ENCODE results near the gene WDR5. TPM values are rescaled to one million over a fixed set of nuclear protein-coding genes. Genes with fewer than 3 reads are reported as not detected.

The WDR5 gene
- total and polyA plus RNA-seq, 7 experiments from 2014 or later = 13.8 to 42.3 (median 20.2) TPM

- H3K27me3 ChIP-seq (ENCODE audit: control insufficient read depth in 2 of 2, insufficient read depth in 2 of 2, low read length in 2 of 2) = no peaks in the 10 kb centered on the region
- intact Hi-C loops (cut with micrococcal nuclease) = loop anchor here (10.0 kb wide), 6 partner anchors 787 to 1953 kb away; partner anchors contain the start of genes MED22 (in 1 of the 2), MRPS2 (in 1 of the 2), RPL7A (in 1 of the 2) and SETX (in 1 of the 2)
- CTCF ChIA-PET = interaction anchor here (0.6 to 0.9 kb wide), 2 partner anchors 20 to 24 kb away, joined by 3 to 5 read pairs; no protein-coding TSS in a partner anchor
- Mint-ChIP-seq H3K4me3 (peak overlapping the region in 5 of 10 donors; percentile 54 to 77 (median 64)), H3K27me3 (no peaks in the 10 kb centered on the region), H3K27ac (peak overlapping the region; percentile 12 to 86 (median 74)), H3K9me3 (peaks cover 0 to 5% (median 0%) of the 10 kb centered on the region in 11 donors), H3K4me1 (peaks cover 0 to 28% (median 19%) of the 10 kb centered on the region in 7 donors), H3K36me3 (peaks cover 0 to 13% (median 9%) of the 10 kb centered on the region in 5 donors)
- peaks cover 0 to 20% (median 0%) of the 10 kb centered on the region in 3 experiments for H3K36me3 ChIP-seq (ENCODE audit: control insufficient read depth in 2 of 3, insufficient read depth in 3 of 3, low read length in 3 of 3)
- H3K4me1 ChIP-seq (ENCODE audit: control insufficient read depth in 2 of 2, insufficient read depth in 2 of 2, low read length in 2 of 2) = peaks cover 0 to 18% of the 10 kb centered on the region in 2 donors
- H3K27ac ChIP-seq (ENCODE audit: low read depth, low read length) = no peak overlapping the region
- ATAC-seq (no peak), DNase-seq (no peak)
- no peak overlapping the region for H3K4me3 ChIP-seq (ENCODE audit: low read length)
- POLR2A ChIA-PET = interaction anchor here (0.7 to 4.4 kb wide), 5 partner anchors 16 to 294 kb away, joined by 3 to 61 read pairs (median 4); partner anchors contain the start of gene WDR5
- H3K9me3 ChIP-seq (ENCODE audit: control insufficient read depth in 2 of 3, low read length in 3 of 3) = no peaks in the 10 kb centered on the region
These were observed 26.4 kb downstream of the WDR5 start for GRCh38 chr9:134162212-134162775.

DNA sequence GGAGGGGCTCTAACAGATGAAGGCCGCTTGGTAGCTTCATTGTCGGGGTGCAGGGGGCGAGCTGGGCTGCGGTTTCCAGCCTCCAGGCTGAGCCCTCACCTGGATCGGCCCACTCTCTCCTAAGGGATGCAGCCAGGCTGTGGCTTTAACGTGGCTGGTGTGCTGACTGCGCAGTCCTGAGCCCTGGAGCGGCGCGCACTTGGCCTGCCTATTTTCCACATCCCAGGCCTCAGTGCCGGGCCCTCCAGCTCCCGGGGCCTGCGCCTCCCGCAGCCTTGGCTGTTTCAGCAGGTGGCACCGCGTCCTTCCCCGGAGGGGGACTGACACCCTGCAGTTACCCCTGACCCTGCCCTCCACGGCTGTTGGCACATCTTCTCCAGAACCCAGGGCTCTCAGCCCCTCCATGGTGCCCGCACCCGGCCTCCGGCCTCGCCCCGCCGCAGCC is 27.1 kb downstream of the WDR5 start:
- Mint-ChIP-seq H3K36me3 (peaks cover 0 to 10% (median 8%) of the 10 kb centered on the region in 5 donors), H3K4me3 (peak overlapping the region in 3 of 10 donors; percentile 64 to 77 (median 67)), H3K9me3 (peaks cover 0 to 5% (median 0%) of the 10 kb centered on the region in 11 donors), H3K27ac (peak overlapping the region in 8 of 9 donors; percentile 12 to 84 (median 73)), H3K4me1 (peaks cover 0 to 28% (median 19%) of the 10 kb centered on the region in 7 donors), H3K27me3 (no peaks in the 10 kb centered on the region)
- Histone ChIP-seq H3K4me1 (ENCODE audit: control insufficient read depth in 2 of 2, insufficient read depth in 2 of 2, low read length in 2 of 2) (peaks cover 0 to 18% of the 10 kb centered on the region in 2 donors), H3K27me3 (ENCODE audit: control insufficient read depth in 2 of 2, insufficient read depth in 2 of 2, low read length in 2 of 2) (no peaks in the 10 kb centered on the region), H3K9me3 (ENCODE audit: control insufficient read depth in 2 of 3, low read length in 3 of 3) (no peaks in the 10 kb centered on the region), H3K4me3 (ENCODE audit: low read length) (no peak overlapping the region), H3K27ac (ENCODE audit: low read depth, low read length) (no peak overlapping the region), H3K36me3 (ENCODE audit: control insufficient read depth in 2 of 3, insufficient read depth in 3 of 3, low read length in 3 of 3) (peaks cover 0 to 14% (median 0%) of the 10 kb centered on the region in 3 experiments)
- intact Hi-C loops (cut with micrococcal nuclease) = loop anchor here (10.0 kb wide), 6 partner anchors 788 to 1952 kb away; partner anchors contain the start of genes MED22 (in 1 of the 2), MRPS2 (in 1 of the 2), RPL7A (in 1 of the 2) and SETX (in 1 of the 2)
- CTCF ChIA-PET = interaction anchor here (0.9 to 2.7 kb wide), 3 partner anchors 20 to 293 kb away, joined by 5 to 9 read pairs (median 5); partner anchors contain the start of gene WDR5
- DNase-seq (no peak), ATAC-seq (no peak)
- POLR2A ChIA-PET = interaction anchor here (0.7 to 4.4 kb wide), 7 partner anchors 16 to 293 kb away, joined by 3 to 61 read pairs (median 3); partner anchors contain the start of genes BRD3OS and WDR5

- Mint-ChIP-seq H3K36me3 (peaks cover 0 to 3% (median 1%) of the 10 kb centered on the region in 5 donors), H3K4me3 (no peak overlapping the region), H3K9me3 (peaks cover 0 to 5% (median 0%) of the 10 kb centered on the region in 11 donors), H3K27ac (peak overlapping the region in 1 of 9 donors; percentile 52), H3K4me1 (peaks cover 0 to 28% (median 19%) of the 10 kb centered on the region in 7 donors), H3K27me3 (no peaks in the 10 kb centered on the region)
- CTCF ChIA-PET = interaction anchor here (2.2 to 2.7 kb wide), 2 partner anchors 28 to 293 kb away, joined by 5 to 9 read pairs; partner anchors contain the start of gene WDR5
- H3K36me3 ChIP-seq (ENCODE audit: control insufficient read depth in 2 of 3, insufficient read depth in 3 of 3, low read length in 3 of 3) = peaks cover 0 to 8% (median 0%) of the 10 kb centered on the region in 3 experiments
- POLR2A ChIA-PET = interaction anchor here (0.9 to 4.4 kb wide), 13 partner anchors 24 to 293 kb away, joined by 3 to 61 read pairs (median 7); partner anchors contain the start of genes BRD3OS and WDR5
- ATAC-seq (no peak), DNase-seq (peak; percentile 52 to 73 (median 71))
- no peak overlapping the region for H3K27ac ChIP-seq (ENCODE audit: low read depth, low read length)
- no peaks in the 10 kb centered on the region for H3K27me3 ChIP-seq (ENCODE audit: control insufficient read depth in 2 of 2, insufficient read depth in 2 of 2, low read length in 2 of 2)
- no peaks in the 10 kb centered on the region for H3K9me3 ChIP-seq (ENCODE audit: control insufficient read depth in 2 of 3, low read length in 3 of 3)
- peaks cover 0 to 18% of the 10 kb centered on the region in 2 donors for H3K4me1 ChIP-seq (ENCODE audit: control insufficient read depth in 2 of 2, insufficient read depth in 2 of 2, low read length in 2 of 2)
- intact Hi-C loops (cut with micrococcal nuclease) = loop anchor here (1.0 to 10.0 kb wide), 17 partner anchors 27 to 1951 kb away; partner anchors contain the start of genes BRD3 (in 2 of the 2), BRD3OS (in 2 of the 2), MED22 (in 1 of the 2) and MRPS2 (in 1 of the 2)
- no peak overlapping the region for H3K4me3 ChIP-seq (ENCODE audit: low read length)
These were observed 27.7 kb downstream of the WDR5 start for GRCh38 chr9:134163371-134164196.

- Mint-ChIP-seq H3K4me3 (no peak overlapping the region), H3K36me3 (peaks cover 0 to 3% (median 0%) of the 10 kb centered on the region in 5 donors), H3K27me3 (no peaks in the 10 kb centered on the region), H3K4me1 (peaks cover 0 to 28% (median 19%) of the 10 kb centered on the region in 7 donors), H3K9me3 (peaks cover 0 to 5% (median 0%) of the 10 kb centered on the region in 11 donors), H3K27ac (no peak overlapping the region)
- H3K4me1 ChIP-seq (ENCODE audit: control insufficient read depth in 2 of 2, insufficient read depth in 2 of 2, low read length in 2 of 2) = peaks cover 0 to 18% of the 10 kb centered on the region in 2 donors
- no peak overlapping the region for H3K27ac ChIP-seq (ENCODE audit: low read depth, low read length)
- H3K4me3 ChIP-seq (ENCODE audit: low read length) = no peak overlapping the region
- no peaks in the 10 kb centered on the region for H3K36me3 ChIP-seq (ENCODE audit: control insufficient read depth in 2 of 3, insufficient read depth in 3 of 3, low read length in 3 of 3)
- ATAC-seq (no peak), DNase-seq (no peak)
- intact Hi-C loops (cut with micrococcal nuclease) = loop anchor here (1.0 to 10.0 kb wide), 17 partner anchors 29 to 1950 kb away; partner anchors contain the start of genes BRD3 (in 2 of the 2), BRD3OS (in 2 of the 2), MED22 (in 1 of the 2) and MRPS2 (in 1 of the 2)
- H3K9me3 ChIP-seq (ENCODE audit: control insufficient read depth in 2 of 3, low read length in 3 of 3) = no peaks in the 10 kb centered on the region
- ChIA-PET POLR2A (interaction anchor here (0.6 to 4.4 kb wide), 19 partner anchors 15 to 1495 kb away, joined by 3 to 61 read pairs (median 4); partner anchors contain the start of genes BRD3OS, DDX31 and WDR5), CTCF (interaction anchor here (0.6 to 2.7 kb wide), 6 partner anchors 12 to 750 kb away, joined by 3 to 9 read pairs (median 4); partner anchors contain the start of gene WDR5)
- no peaks in the 10 kb centered on the region for H3K27me3 ChIP-seq (ENCODE audit: control insufficient read depth in 2 of 2, insufficient read depth in 2 of 2, low read length in 2 of 2)
These were observed 29.0 kb downstream of the WDR5 start for GRCh38 chr9:134164879-134165278.

DNA sequence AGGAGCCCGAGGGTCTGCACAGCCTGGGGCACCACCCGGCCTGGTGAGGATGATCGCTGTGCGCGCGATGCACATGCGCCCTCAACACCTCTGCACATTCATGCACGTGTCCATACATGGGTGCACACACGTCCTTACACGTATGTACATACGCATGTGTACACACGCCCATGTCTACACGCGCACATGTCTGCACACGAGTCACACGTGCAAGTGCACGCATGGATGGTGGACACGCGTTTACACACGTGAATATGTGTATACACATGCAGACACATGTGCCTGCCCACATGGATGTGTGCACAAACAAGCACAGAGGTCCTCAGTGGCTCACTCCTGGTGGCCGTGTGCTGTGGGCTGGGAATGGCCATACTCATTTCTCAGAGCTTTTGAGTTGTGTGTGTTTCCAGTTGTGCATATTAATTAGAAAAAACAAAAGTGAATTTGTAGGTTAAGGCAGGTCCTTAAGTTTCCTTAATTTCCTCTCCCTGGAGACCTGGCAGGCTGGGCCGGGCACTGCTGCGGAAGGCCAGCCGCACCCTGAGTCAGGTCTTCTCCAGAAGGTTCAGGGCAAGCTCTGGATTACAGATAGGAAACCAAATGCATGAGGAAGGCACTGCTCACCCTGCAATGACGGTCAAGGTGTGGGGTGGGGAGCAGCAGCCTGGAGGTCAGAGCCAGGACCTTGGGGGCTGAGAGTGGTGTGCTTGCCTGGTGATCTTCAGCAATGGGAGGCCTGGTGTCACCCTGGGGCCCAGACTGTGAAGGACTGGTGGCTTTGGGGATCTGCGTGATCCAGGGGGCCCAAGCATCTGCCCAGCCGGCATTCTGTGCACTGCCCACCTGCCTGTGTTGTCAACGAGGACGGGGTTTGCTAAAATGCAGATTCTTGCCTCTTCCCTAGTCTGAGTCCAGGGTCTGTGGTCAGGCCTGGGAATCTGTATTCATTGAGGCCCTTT is 29.8 kb downstream of the WDR5 start:
- intact Hi-C loops (cut with micrococcal nuclease) = loop anchor here (2.0 to 10.0 kb wide), 9 partner anchors 159 to 1949 kb away; partner anchors contain the start of genes MED22 (in 1 of the 2), MRPS2 (in 1 of the 2), RPL7A (in 1 of the 2) and SETX (in 1 of the 2)
- no peaks in the 10 kb centered on the region for H3K27me3 Mint-ChIP-seq
- peak overlapping the region in 1 of 9 donors; percentile 28 for H3K27ac Mint-ChIP-seq
- H3K9me3 ChIP-seq (ENCODE audit: control insufficient read depth in 2 of 3, low read length in 3 of 3) = no peaks in the 10 kb centered on the region
- no peaks in the 10 kb centered on the region for H3K36me3 ChIP-seq (ENCODE audit: control insufficient read depth in 2 of 3, insufficient read depth in 3 of 3, low read length in 3 of 3)
- H3K4me1 Mint-ChIP-seq = peaks cover 0 to 28% (median 18%) of the 10 kb centered on the region in 7 donors
- peaks cover 0 to 3% (median 0%) of the 10 kb centered on the region in 5 donors for H3K36me3 Mint-ChIP-seq
- ATAC-seq (no peak), DNase-seq (peak; percentile 29 to 55 (median 52))
- peak overlapping the region in 2 of 10 donors; percentile 8 to 42 for H3K4me3 Mint-ChIP-seq
- ChIA-PET POLR2A (interaction anchor here (1.0 to 4.4 kb wide), 8 partner anchors 30 to 291 kb away, joined by 3 to 61 read pairs (median 4); partner anchors contain the start of genes BRD3OS and WDR5), CTCF (interaction anchor here (1.0 to 2.7 kb wide), 4 partner anchors 30 to 291 kb away, joined by 4 to 9 read pairs (median 4); partner anchors contain the start of gene WDR5)
- H3K27ac ChIP-seq (ENCODE audit: low read depth, low read length) = no peak overlapping the region
- H3K4me1 ChIP-seq (ENCODE audit: control insufficient read depth in 2 of 2, insufficient read depth in 2 of 2, low read length in 2 of 2) = peaks cover 0 to 18% of the 10 kb centered on the region in 2 donors
- peaks cover 0 to 5% (median 0%) of the 10 kb centered on the region in 11 donors for H3K9me3 Mint-ChIP-seq
- no peaks in the 10 kb centered on the region for H3K27me3 ChIP-seq (ENCODE audit: control insufficient read depth in 2 of 2, insufficient read depth in 2 of 2, low read length in 2 of 2)
- H3K4me3 ChIP-seq (ENCODE audit: low read length) = no peak overlapping the region

Data from naive thymus-derived CD4-positive, alpha-beta T cell (primary cell).